H1 (cell line): ENCODE measurements around the gene CPPED1. TPM values are rescaled to one million over a fixed set of nuclear protein-coding genes. Genes with fewer than 3 reads are reported as not detected.

Source experiments
- CEBPB ChIP-seq: IDR thresholded peaks from 2 replicates; pipeline ENCODE4 v1.6.1; 2012; ENCODE audit warnings: low read depth, low read length
- CHD1 ChIP-seq: IDR thresholded peaks from 2 replicates; pipeline ENCODE4 v1.6.1; 2012; ENCODE audit warnings: low read depth, low read length, improper control_type of control experiment
- CHD2 ChIP-seq: IDR thresholded peaks from 2 replicates; pipeline ENCODE4 v1.6.1; 2012; ENCODE audit warnings: low read length, improper control_type of control experiment
- GTF2F1 ChIP-seq: IDR thresholded peaks from 2 replicates; pipeline ENCODE4 v1.6.1; 2012; ENCODE audit warnings: low read depth, low read length, improper control_type of control experiment, borderline replicate concordance
- TAF1 ChIP-seq: IDR thresholded peaks from 2 replicates; pipeline ENCODE4 v1.6.1; 2011; ENCODE audit warnings: mild to moderate bottlenecking, low read depth, low read length
- TCF12 ChIP-seq: IDR thresholded peaks from 2 replicates; pipeline ENCODE4 v1.6.1; 2011; ENCODE audit warnings: low read depth, mild to moderate bottlenecking, low read length
- polyA plus RNA-seq, 7 experiments: library from polyadenylated mRNA; depleted of rRNA in 3 of 7; stranded (reverse) in 5 of 7; unstranded in 2 of 7; fragments of >200 nt in 5 of 7; fragments of 200-250 nt in 2 of 7; gene quantifications; 1 replicate in 5 of 7; 2 replicates in 1 of 7; 4 replicates in 1 of 7; pipeline versions ENCODE4 v1.2.1 to v1.2.3, GENCODE V29; 2011 to 2013; ENCODE audit warnings: missing spikeins in 2 of 7, mixed read lengths in 2 of 7
- total RNA-seq: library from RNA; stranded (reverse); fragmentation: NEBNext Ultra II Directional; extraction: Animal tissue kit (Norgen Biotek cat#: 25700); gene quantifications from 2 replicates; pipeline ENCODE4 v1.2.1, GENCODE V29; 2021

The CPPED1 gene
- total and polyA plus RNA-seq, 2 of the 8 experiments (the other 6 are each of a cell fraction or from before 2014, with no cell fraction given), result 3.5 to 11.2 TPM

DNA sequence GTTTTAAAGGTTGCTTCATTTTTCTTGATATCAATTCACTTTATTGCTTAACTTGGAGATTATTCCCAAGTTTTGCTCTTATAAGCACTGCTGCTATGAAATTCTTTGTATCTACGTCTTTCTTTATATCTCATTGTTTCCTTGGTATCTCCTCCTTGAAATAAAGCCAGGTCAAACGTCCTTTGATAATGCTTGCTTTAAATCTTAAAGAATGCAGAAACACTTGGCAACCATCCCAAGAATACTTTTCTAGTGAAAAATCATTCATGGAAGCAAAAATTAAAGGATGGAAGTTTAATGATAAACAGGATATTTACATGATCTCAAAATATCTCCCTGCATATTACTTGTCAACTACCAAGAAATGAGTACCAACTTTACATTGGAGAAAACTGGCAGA lies 175.2 kb downstream of the CPPED1 start (continued):
- TF ChIP-seq CHD1, result no peak
- TF ChIP-seq GTF2F1, result no peak
- TF ChIP-seq TAF1, result no peak
- TF ChIP-seq TCF12, result no peak
- no peak for TF ChIP-seq CEBPB
- TF ChIP-seq CHD2, result no peak
